ENCODE measurements around the gene HDGFL3.

Gene HDGFL3

GRCh38 chr15:83248151-83249029 lies 40.8 kb upstream of the HDGFL3 start:
- H3K4me3 ChIP-seq (ENCODE audit: low read length) = no peak overlapping the region
- no peaks in the 10 kb centered on the region for H3K9me3 ChIP-seq (ENCODE audit: control insufficient read depth, insufficient read depth, low read length)
- H3K27ac ChIP-seq (ENCODE audit: low read depth, low read length) = no peak overlapping the region
- no peaks in the 10 kb centered on the region for H3K79me2 ChIP-seq (ENCODE audit: control insufficient read depth, low read length)
- no peak overlapping the region for H3K4me2 ChIP-seq (ENCODE audit: low read length)
- no peaks in the 10 kb centered on the region for H3K9me2 ChIP-seq (replicated peaks; ENCODE audit: control insufficient read depth, low read length)
- H3F3A ChIP-seq (ENCODE audit: control insufficient read depth, insufficient read depth) = no peaks in the 10 kb centered on the region
- 0 out of 2 replicates have a peak, but pooled peaks cover 3% of the 10 kb centered on the region for H3K27me3 ChIP-seq (ENCODE audit: control insufficient read depth, low read length)
- TF ChIP-seq CTCF (IDR thresholded peaks at IDR 0.05; ENCODE audit: low read depth, low read length, poor library complexity, severe bottlenecking) (peak; percentile 84), EZH2phosphoT487 (IDR thresholded peaks at IDR 0.05; ENCODE audit: borderline replicate concordance, low read length) (no peak)
- no peaks in the 10 kb centered on the region for H4K20me1 ChIP-seq (ENCODE audit: control insufficient read depth, insufficient read depth, low read depth, low read length)
- H3K36me3 ChIP-seq (ENCODE audit: control insufficient read depth, low read length) = no peaks in the 10 kb centered on the region
- no peaks in the 10 kb centered on the region for H3K4me1 ChIP-seq (ENCODE audit: control insufficient read depth, low read length)

DNA sequence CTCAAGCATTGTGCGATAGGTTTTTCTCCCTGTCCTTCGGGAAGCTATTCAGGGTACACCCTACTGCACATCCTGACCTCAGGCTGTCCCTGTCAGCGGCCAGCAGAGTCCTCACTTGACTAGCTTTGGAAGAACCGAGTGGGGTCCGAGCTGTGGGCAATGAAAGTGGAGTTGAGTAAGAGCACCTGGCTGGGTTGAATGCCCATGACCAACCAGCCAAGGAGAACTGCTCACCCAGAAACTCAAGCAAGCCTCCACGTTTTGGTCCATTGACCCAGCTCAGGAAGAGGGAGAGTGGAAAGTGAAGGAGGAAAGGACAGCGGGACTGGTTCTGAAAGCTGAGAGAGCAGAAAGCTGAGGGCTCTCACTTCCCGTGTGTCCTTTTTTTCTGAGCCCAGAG lies 36.0 kb upstream of the HDGFL3 start:
- Histone ChIP-seq H3K4me1 (ENCODE audit: control insufficient read depth, low read length) (no peaks in the 10 kb centered on the region), H3K36me3 (ENCODE audit: control insufficient read depth, low read length) (no peaks in the 10 kb centered on the region), H3K4me3 (ENCODE audit: low read length) (no peak overlapping the region), H3K27me3 (ENCODE audit: control insufficient read depth, low read length) (0 out of 2 replicates have a peak, but pooled peaks cover 3% of the 10 kb centered on the region), H3K27ac (ENCODE audit: low read depth, low read length) (no peak overlapping the region), H3F3A (ENCODE audit: control insufficient read depth, insufficient read depth) (no peaks in the 10 kb centered on the region), H4K20me1 (ENCODE audit: control insufficient read depth, insufficient read depth, low read depth, low read length) (no peaks in the 10 kb centered on the region), H3K4me2 (ENCODE audit: low read length) (no peak overlapping the region), H3K79me2 (ENCODE audit: control insufficient read depth, low read length) (no peaks in the 10 kb centered on the region), H3K9me2 (replicated peaks; ENCODE audit: control insufficient read depth, low read length) (no peaks in the 10 kb centered on the region), H3K9me3 (ENCODE audit: control insufficient read depth, insufficient read depth, low read length) (no peaks in the 10 kb centered on the region)
- TF ChIP-seq EZH2phosphoT487 (IDR thresholded peaks at IDR 0.05; ENCODE audit: borderline replicate concordance, low read length) (no peak), CTCF (IDR thresholded peaks at IDR 0.05; ENCODE audit: low read depth, low read length, poor library complexity, severe bottlenecking) (no peak)

DNA sequence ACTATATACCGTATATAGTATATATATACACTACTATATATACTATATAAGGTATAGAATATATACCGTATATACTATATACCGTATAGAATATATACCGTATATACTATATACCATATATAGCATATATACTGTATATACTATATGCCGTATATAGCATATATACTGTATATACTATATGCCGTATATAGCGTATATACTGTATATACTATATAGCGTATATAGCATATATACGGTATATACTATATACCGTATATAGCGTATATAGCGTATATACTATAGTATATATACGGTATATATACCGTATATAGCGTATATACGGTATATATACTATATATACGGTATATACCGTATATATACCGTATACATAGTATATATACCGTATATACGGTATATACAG lies 22.6 kb upstream of the HDGFL3 start:
- H3K36me3 ChIP-seq (ENCODE audit: control insufficient read depth, low read length) = no peaks in the 10 kb centered on the region
- peaks cover 7% of the 10 kb centered on the region; the same call in 1 of the 2 replicates for H3F3A ChIP-seq (ENCODE audit: control insufficient read depth, insufficient read depth)
- H3K4me1 ChIP-seq (ENCODE audit: control insufficient read depth, low read length) = no peaks in the 10 kb centered on the region
- H3K9me3 ChIP-seq (ENCODE audit: control insufficient read depth, insufficient read depth, low read length) = no peaks in the 10 kb centered on the region
- no peak overlapping the region for H3K4me3 ChIP-seq (ENCODE audit: low read length)
- H3K9me2 ChIP-seq (replicated peaks; ENCODE audit: control insufficient read depth, low read length) = no peaks in the 10 kb centered on the region
- H3K27me3 ChIP-seq (ENCODE audit: control insufficient read depth, low read length) = no peaks in the 10 kb centered on the region
- no peak for TF ChIP-seq EZH2phosphoT487 (IDR thresholded peaks at IDR 0.05; ENCODE audit: borderline replicate concordance, low read length)
- TF ChIP-seq CTCF (IDR thresholded peaks at IDR 0.05; ENCODE audit: low read depth, low read length, poor library complexity, severe bottlenecking) = no peak
- H3K79me2 ChIP-seq (ENCODE audit: control insufficient read depth, low read length) = no peaks in the 10 kb centered on the region
- H4K20me1 ChIP-seq (ENCODE audit: control insufficient read depth, insufficient read depth, low read depth, low read length) = no peaks in the 10 kb centered on the region
- H3K4me2 ChIP-seq (ENCODE audit: low read length) = no peak overlapping the region
- H3K27ac ChIP-seq (ENCODE audit: low read depth, low read length) = no peak overlapping the region

Measured in DOHH2 (cell line).